Ectodermal cell (in vitro differentiated cells): ENCODE data around the gene BTBD1.
A peak's percentile ranks its signal among the peaks of the same experiment; 100 is the strongest.
"Not testable (repeated sequence)": the region's sequence is repeated elsewhere in the genome, so short reads cannot be mapped to it uniquely, and the experiment has no call there.

ENCODE experiments used
- H3K27ac ChIP-seq: 2 replicates; pipeline ENCODE4 v1.7.0; 2013; ENCODE audit warnings: mild to moderate bottlenecking, low read depth, low read length; ENCODE audit not compliant: insufficient read depth, poor library complexity, severe bottlenecking
- H3K27me3 ChIP-seq: 2 replicates; pipeline ENCODE4 v1.7.0; 2013; ENCODE audit warnings: mild to moderate bottlenecking, low read length; ENCODE audit not compliant: insufficient read depth, control insufficient read depth, poor library complexity, severe bottlenecking
- H3K36me3 ChIP-seq: one replicate; pipeline ENCODE4 v1.7.0; 2013; ENCODE audit warnings: low read length; ENCODE audit not compliant: control insufficient read depth, insufficient read depth
- H3K4me1 ChIP-seq: one replicate; pipeline ENCODE4 v1.7.0; 2013; ENCODE audit warnings: low read length; ENCODE audit not compliant: control insufficient read depth, insufficient read depth
- H3K4me3 ChIP-seq: 2 replicates; pipeline ENCODE4 v1.7.0; 2013; ENCODE audit warnings: low read depth, low read length, control low read depth; ENCODE audit not compliant: insufficient read depth
- H3K9me3 ChIP-seq: 2 replicates; pipeline ENCODE4 v1.7.0; 2013; ENCODE audit warnings: mild to moderate bottlenecking, low read length, moderate library complexity; ENCODE audit not compliant: control insufficient read depth
- WGBS, 2 experiments: methylation state at CpG; one replicate each; pipeline ENCODE4 v1.1.7; 2013; ENCODE audit warnings: missing lambda C conversion rate in 2 of 2; 5-methylcytosine and 5-hydroxymethylcytosine counted together

The BTBD1 gene

DNA sequence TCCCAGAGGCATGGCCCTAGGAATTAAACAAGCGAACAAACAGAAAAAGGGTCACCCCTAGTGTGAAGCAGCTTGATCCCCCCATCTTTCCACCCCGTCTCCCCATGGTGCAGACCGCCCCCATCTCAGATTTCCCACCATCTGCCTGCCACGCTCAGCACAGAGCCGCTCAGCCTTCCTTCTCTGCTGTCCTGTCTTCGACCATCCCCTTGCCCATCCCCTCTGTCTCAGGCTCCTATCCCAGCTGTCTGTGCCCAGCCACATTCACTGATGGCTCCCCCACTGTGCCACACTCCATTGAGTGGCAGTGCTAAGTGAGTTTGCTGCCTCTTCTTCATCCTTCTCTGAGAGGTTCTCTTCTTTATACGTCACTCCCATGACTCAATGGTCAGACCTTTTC, 11.7 kb upstream of the BTBD1 start:
- H3K27me3 ChIP-seq, result no peaks in the 10 kb centered on the region
- H3K4me3 ChIP-seq, result no peak overlapping the region
- 60 to 72% methylated on average over 7 of the region's 7 CpGs for WGBS, 2 experiments
- no peaks in the 10 kb centered on the region for H3K4me1 ChIP-seq
- no peaks in the 10 kb centered on the region for H3K36me3 ChIP-seq
- no peak overlapping the region for H3K27ac ChIP-seq
- no peaks in the 10 kb centered on the region for H3K9me3 ChIP-seq

DNA sequence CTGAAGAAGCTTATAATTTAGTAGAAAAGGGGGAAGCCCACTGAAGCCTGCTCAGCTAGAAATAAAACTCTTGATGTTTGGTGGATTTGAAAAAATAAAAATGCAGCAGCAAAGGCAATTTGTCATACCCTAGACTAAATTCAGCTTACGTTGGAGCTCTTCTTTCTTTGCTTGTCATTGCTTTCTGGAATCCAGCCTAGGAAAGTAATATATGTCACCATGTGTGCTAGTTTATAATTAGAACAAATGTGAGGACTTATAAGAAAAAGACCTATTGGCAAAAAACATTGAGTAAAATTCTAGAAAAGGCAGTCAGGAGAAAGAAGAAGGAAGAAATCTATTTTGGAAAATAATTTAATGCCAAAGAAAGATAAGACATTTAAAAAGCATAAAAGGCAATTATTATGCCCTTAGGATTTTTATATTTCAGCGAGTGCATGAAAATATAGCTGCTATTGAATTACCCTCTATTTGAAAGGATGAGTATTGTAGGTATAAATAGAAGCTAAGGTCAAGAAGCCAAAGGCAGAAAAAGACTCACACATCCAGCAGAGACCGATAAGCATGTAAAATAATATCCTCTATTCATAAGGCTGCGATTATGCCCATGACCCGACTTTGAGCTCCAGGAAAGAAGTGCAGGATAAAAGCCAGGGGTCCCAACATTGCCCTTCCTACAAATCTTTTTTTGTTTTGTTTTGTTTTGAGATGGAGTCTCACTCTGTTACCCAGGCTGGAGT, 10.6 kb upstream of the BTBD1 start:
- no peaks in the 10 kb centered on the region for H3K36me3 ChIP-seq
- WGBS, 2 experiments, result 93 to 97% methylated on average over 5 of the region's 5 CpGs
- no peaks in the 10 kb centered on the region for H3K27me3 ChIP-seq

DNA sequence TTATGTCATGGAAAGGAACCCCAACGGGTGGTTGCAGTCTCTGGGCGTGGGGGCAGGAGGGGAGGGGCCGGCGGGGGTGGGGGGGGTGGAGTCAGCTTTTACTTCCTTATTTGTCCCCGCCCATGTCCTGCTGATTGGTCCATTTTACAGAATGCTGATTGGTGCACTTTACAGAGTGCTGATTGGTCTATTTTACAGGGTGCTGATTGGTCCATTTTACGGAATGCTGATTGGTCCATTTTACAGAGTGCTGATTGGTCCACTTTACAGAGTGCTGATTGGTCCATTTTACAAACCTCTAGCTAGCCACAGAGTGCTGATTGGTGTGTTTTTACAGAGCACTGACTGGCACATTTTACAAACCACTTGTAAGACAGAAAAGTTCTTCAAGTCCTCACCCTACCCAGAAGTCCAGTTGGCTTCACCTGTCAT, 2.2 kb upstream of the BTBD1 start:
- not testable (repeated sequence) for H3K27ac ChIP-seq, H3K36me3 ChIP-seq, H3K27me3 ChIP-seq, H3K4me3 ChIP-seq, H3K4me1 ChIP-seq, H3K9me3 ChIP-seq
- 72 to 73% methylated on average over 6 of the region's 6 CpGs for WGBS, 2 experiments

More for the DNA sequence above, 10.6 kb upstream of the BTBD1 start:
- Histone ChIP-seq H3K9me3 (no peaks in the 10 kb centered on the region), H3K4me3 (no peak overlapping the region), H3K4me1 (no peaks in the 10 kb centered on the region), H3K27ac (no peak overlapping the region)

DNA sequence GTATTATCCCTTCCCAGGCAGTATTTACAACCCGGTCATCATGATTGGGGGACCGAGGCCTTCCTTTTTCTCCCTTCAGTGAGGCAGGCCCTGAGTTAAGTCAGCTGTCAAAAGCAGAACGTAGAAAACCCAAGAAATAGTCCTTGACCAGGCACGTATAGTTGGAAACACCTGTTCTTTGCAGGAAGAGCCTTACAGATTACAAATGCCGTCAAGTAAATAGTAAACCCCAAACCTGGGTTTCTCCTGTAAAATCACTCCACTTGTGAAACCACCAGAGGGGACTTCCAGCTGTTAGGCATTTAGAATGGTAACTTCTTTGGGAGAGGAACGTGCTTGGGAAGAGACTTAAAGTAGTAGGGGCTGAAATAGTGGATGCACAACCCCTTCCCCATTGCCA, 1.0 kb upstream of the BTBD1 start:
- no peak overlapping the region for H3K4me3 ChIP-seq
- WGBS, 2 experiments, result 89 to 94% methylated on average over 6 of the region's 6 CpGs
- H3K9me3 ChIP-seq, result no peaks in the 10 kb centered on the region
- no peaks in the 10 kb centered on the region for H3K36me3 ChIP-seq
- no peak overlapping the region for H3K27ac ChIP-seq
- H3K27me3 ChIP-seq, result no peaks in the 10 kb centered on the region
- H3K4me1 ChIP-seq, result peaks cover 9% of the 10 kb centered on the region

DNA sequence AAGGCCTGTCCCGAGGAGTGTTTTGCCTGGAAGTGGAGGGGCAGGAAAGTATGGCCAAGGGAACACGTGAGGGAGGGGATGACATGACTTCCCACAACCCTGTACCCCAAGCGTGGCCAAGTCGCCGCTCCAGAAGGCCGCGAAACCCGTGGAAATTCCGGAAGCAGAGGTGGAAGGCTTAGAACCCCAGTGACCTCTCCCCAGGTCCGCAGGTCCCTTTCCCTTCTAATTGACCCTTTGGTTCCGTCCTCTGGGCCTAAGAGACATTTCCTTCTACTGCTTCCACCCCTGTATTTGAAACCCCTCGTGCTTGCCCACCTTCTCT, 548 bp upstream of the BTBD1 start:
- Histone ChIP-seq H3K27me3 (no peaks in the 10 kb centered on the region), H3K4me3 (peak overlapping the region; percentile 86), H3K27ac (peak overlapping the region; percentile 46), H3K9me3 (no peaks in the 10 kb centered on the region), H3K36me3 (no peaks in the 10 kb centered on the region), H3K4me1 (peaks cover 9% of the 10 kb centered on the region)
- 78 to 87% methylated on average over 11 to 12 of the region's 12 CpGs for WGBS, 2 experiments

DNA sequence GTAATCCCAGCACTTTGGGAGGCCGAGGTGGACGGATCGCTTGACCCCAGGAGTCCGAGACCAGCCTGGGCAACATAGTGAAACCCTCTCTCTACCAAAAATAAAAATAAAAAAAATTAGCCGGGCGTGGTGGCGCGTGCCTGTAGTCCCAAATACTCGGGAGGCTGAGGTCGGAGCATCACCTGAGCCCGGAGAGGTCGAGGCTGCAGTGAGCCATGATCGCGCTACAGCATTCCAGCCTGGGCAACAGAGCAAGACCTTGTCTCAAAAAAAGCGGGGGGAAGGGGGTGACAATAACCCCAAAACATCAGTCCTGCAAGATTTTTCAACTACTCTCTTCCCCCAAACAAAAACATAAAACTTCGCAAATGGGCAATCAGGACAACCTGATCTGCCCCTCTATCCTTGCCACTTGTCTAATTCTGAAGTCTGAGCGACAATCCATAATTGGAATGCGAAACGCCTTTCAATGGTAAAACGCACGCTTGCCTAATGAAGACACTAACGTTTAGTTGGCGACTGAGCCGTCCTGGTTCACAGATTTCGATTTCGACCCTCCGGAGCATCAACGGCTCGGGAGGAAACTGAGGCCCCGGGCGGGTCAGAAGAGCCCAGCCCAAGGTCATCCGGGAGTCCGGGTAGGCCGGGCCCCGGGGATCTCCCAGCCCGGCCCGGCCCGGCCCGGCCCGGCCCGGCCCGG, 868 bp downstream of the BTBD1 start:
- Histone ChIP-seq H3K27ac (peak overlapping the region; percentile 68), H3K27me3 (no peaks in the 10 kb centered on the region), H3K4me3 (peak overlapping the region; percentile 86), H3K9me3 (no peaks in the 10 kb centered on the region), H3K4me1 (peaks cover 16% of the 10 kb centered on the region), H3K36me3 (no peaks in the 10 kb centered on the region)
- 5% methylated on average over 42 of the region's 42 CpGs for WGBS, 2 experiments

DNA sequence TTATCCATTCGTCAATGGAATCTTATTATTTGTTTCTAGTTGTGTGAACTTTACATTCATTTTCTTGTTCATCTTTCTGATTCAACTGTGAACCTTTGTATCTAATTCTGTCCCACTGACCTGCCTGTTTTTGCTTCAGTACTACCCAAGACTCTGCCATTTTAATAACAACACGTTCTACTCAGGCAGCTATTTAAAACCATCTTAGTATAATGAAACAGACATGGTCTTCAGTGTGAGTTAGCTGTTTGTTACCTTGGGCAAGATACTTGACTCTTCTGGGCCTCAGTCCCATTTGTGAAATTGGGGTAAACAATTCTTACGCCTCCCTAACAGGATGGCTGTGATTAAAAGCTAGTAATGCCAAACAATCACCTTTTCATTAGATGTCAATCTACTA, 1.6 kb downstream of the BTBD1 start:
- H3K27ac ChIP-seq, result no peak overlapping the region
- H3K27me3 ChIP-seq, result no peaks in the 10 kb centered on the region
- H3K9me3 ChIP-seq, result no peaks in the 10 kb centered on the region
- H3K4me3 ChIP-seq, result peak overlapping the region; percentile 86
- no peaks in the 10 kb centered on the region for H3K36me3 ChIP-seq
- WGBS, 2 experiments, result 27 to 53% methylated on average over 2 to 3 of the region's 3 CpGs
- peaks cover 16% of the 10 kb centered on the region for H3K4me1 ChIP-seq

DNA sequence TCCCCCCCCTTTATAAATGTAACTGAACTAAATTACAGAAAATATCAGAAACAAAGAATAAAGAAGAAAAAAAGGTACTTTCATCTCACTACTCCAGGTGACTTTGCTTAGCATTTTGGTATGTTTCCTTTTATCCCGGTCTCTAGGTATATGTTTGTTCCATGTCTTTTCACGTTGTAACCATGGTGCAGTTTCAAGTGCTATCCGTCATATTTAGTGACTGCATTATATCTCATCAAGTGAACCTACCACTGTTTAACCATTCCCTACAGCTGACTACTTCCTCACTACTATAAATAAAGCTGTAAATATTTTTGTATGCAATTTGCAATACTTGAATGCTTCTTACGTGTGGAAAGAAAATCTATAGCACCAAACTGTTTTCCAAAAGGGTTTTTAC, 2.2 kb downstream of the BTBD1 start:
- Histone ChIP-seq H3K9me3 (no peaks in the 10 kb centered on the region), H3K27me3 (no peaks in the 10 kb centered on the region), H3K36me3 (no peaks in the 10 kb centered on the region), H3K4me3 (no peak overlapping the region), H3K27ac (no peak overlapping the region), H3K4me1 (peaks cover 16% of the 10 kb centered on the region)
- WGBS, 2 experiments, result 72 to 83% methylated on average over 3 to 4 of the region's 4 CpGs

DNA sequence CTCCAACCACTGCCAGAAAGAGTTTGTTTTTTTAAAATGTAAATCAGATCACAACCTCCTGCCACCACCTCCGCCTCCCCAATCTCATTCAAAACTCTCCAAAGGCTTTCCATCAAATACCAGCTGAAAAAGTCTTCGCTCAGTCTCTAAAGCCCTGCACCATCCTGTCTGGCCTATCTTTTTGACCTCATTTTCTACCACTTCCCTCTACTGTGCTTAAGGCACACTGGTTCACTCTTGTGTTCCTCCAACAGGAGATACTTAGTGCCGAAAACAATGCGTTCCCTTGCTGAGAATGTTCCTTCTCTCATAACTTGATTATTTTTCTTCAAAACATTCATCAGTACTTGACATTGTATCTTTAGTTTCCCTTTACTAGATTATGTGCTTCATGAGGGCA, 3.5 kb downstream of the BTBD1 start:
- no peak overlapping the region for H3K27ac ChIP-seq
- no peaks in the 10 kb centered on the region for H3K9me3 ChIP-seq
- no peaks in the 10 kb centered on the region for H3K36me3 ChIP-seq
- H3K27me3 ChIP-seq, result no peaks in the 10 kb centered on the region
- no peak overlapping the region for H3K4me3 ChIP-seq
- peaks cover 16% of the 10 kb centered on the region for H3K4me1 ChIP-seq
- 85 to 90% methylated on average over 4 of the region's 4 CpGs for WGBS, 2 experiments

DNA sequence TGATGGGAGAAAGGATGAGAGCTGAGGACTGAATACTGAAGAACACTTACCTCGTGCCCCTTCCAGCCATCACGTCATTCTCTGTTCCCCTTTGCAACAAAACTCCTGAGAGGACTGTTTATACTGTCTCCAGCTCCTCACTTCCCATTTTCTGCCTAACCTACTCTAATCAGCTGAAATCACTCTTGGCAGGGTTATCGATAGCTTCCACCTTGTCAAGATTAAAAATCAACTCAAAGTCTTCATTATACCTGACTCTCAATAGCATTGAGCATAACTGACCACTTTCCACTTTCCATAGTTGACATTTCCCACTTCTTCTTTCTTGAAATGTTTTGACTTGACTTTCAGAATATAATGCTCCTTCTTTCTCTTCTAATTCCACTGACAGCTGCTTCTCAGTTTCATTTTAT, 4.3 kb downstream of the BTBD1 start:
- Histone ChIP-seq H3K27me3 (no peaks in the 10 kb centered on the region), H3K36me3 (no peaks in the 10 kb centered on the region), H3K9me3 (no peaks in the 10 kb centered on the region), H3K4me3 (no peak overlapping the region), H3K4me1 (peaks cover 16% of the 10 kb centered on the region), H3K27ac (no peak overlapping the region)
- WGBS, 2 experiments, result 88 to 91% methylated on average over 3 of the region's 3 CpGs
